ENCODE data around the gene RPL7A.
"Not testable (repeated sequence)": the region's sequence is repeated elsewhere in the genome, so short reads cannot be mapped to it uniquely, and the experiment has no call there.

RPL7A gene

DNA sequence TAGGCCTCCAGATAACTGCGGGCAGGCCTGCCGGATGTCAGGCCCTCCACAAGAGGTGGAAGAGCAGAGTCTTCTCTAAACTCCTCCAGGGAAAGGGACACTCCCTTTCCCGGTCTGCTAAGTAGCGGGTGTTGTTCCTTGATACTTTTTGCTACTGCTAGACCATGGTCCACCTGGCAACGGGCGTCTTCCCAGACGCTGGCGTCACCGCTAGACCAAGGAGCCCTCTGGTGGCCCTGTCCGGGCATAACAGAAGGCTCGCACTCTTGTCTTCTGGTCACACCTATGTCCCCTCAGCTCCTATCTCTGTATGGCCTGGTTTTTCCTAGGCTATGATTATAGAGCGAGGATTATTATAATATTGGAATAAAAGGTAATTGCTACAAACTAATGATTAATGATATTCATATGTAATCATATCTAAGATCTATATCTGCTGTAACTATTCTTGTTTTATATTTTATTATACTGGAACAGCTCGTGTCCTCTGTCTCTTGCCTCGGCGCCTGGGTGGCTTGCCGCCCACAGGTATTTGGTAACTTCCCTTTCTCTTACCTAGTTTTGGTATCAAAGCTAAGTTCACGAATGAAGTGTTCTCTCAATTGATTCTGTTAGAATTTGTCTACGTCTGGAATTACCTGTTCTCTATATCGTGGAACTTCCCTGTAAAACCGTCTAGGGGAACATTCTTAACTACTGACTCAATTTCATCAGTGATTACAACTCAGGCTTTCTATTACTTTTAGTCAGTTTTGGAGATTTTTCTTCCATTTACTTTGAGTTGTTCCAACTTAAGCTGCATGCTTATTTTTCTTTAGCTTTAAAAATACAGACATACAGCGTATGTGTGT is 18.5 kb upstream of the RPL7A start:
- DNase-seq = not testable (repeated sequence)

DNA sequence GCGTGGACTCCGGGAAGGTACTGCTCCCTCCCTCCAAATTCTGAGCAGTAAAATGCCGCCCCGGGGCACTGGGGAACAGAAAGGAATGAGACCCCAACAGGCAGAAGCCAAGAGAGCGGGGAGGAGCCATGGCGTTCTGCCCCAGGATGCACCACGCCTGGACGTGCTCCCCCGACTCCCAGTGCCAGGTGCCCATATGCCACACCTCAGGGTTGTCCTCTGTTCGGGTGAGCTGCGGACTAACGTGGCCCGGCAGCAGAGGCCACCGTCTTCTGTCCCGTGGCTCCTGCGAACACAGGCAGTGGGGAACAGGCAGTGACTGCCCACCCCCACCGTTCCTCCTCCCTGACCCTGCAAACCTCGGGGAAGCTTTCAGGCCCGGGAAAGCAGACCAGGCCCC is 16.8 kb upstream of the RPL7A start:
- no peak for DNase-seq

DNA sequence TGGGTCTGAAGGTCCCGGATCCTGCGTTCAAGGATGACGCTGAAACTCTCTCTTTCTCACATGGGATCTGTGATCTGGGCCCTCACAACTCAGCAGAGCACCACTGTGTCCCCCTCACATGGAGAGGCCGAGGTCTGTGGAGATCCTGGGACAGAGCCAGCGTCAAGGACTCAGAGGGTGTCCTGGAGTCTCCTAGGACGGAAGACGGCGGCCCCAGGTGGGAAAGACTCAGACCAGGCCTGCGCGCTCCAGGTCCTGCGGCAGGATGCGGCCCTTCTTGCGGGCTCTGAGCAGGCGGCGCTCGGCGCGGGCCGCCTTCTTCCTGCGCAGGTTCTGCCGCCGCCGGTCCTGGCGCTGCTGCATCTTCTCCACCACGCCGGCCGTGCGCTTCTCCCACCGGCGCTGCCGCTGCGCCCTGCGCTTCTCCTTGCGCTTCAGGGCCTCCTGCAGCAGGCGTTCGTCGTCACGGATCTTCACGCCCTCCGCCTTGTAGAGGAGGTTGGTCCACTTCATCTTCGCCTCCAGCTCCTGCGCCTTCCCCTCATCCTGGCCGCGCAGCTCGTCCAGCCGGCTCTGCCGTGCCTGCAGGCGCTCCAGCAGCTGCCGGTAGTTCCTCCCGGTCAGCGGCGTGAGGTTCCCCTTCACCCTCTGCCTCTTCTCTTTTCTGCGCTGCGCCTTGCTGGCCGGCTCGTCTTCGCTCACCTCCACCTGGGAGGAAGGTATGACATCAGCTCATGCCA is 16.2 kb upstream of the RPL7A start:
- DNase-seq = no peak

DNA sequence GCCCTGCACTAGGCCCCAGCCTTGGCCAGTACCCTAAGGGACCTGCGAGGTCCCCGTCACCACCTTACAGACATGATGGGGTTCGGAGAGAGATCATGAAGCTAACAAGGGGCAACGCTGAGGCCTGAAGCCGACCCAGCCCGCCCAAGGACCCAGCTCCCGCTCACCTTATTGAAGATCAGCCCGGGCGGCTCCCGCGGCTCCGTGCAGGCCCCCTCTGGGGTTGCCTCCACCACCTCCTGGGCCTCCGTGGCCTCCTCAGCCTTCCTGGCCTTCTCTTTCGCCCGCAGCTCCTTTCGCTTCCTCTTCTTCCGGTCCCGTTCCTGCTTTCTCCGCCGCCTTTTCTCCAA is 15.7 kb upstream of the RPL7A start:
- no peak for DNase-seq

DNA sequence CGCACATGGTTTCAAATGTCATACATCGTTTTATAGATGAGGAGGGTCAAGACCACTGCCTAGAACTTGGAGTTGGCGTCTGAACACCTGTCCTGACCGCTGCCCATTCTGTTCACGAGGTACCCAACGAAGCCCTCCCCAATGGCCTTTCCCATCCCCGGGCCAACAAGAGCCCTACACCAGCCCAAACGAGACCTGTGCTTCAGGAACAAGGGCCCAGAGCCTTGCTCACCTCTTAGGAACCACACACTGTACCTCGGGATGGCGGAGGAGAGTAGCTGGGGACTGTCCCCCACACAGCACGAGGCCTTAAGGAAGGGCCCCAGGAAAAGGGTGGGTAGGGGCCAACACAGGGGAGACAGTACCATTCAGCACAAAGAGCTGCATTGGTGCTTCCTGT is 15.0 kb upstream of the RPL7A start:
- no peak for DNase-seq

DNA sequence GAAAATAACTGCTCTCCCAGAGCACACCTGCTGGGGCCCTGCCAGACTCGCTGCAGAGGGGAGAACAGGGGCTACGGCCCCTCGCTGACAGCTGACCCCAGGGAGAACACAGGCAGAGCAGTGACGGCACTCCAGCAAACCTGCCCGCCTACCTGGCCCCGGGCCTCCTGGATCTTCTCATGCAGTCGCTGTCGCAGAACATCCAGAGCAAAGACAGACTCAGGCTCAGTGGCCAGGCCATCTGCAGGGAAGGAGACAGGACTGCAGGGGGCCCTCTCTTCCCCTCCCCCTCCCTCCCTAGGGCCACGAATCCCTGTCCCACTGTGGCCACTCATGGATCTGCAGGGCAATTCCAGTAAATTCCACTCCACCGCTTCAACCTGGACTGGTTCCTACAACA is 14.5 kb upstream of the RPL7A start:
- DNase-seq = no peak

DNA sequence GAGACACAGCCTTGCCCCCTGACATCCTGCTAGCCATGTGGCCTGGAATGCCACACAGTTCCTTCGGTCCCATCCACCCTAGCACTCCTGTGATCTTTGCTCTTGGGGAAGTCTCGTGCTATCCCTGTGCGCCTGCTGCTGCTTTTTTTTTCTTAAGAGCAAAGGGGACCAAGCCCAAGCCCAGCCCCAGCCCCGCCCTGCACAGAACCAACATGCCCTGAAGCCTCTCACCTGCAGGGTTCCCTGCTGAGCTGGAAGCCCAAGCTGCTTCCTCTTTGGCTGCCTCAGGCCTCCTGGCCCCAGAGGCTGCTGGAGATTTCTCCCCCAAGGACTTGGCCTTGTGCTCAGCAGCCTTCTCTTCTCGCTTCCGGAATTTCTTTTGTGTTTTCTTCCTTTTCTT is 13.9 kb upstream of the RPL7A start:
- DNase-seq = no peak

DNA sequence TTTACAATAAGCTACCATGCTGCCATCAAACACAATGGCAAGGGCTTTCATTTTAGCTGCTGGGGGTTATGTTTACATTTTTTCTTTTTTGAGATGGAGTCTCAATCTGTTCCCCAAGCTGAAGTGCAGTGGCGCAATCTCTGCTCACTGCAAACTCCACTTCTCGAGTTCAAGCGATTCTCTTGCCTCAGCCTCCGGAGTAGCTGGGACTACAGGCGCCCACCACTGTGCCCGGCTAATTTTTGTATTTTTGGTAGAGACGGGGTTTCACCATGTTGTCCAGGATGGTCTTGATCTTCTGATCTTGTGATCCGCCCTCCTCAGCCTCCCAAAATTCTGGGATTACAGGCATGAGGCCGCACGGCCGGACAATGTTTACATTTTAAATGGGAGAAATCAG is 13.1 kb upstream of the RPL7A start:
- DNase-seq = not testable (repeated sequence)

DNA sequence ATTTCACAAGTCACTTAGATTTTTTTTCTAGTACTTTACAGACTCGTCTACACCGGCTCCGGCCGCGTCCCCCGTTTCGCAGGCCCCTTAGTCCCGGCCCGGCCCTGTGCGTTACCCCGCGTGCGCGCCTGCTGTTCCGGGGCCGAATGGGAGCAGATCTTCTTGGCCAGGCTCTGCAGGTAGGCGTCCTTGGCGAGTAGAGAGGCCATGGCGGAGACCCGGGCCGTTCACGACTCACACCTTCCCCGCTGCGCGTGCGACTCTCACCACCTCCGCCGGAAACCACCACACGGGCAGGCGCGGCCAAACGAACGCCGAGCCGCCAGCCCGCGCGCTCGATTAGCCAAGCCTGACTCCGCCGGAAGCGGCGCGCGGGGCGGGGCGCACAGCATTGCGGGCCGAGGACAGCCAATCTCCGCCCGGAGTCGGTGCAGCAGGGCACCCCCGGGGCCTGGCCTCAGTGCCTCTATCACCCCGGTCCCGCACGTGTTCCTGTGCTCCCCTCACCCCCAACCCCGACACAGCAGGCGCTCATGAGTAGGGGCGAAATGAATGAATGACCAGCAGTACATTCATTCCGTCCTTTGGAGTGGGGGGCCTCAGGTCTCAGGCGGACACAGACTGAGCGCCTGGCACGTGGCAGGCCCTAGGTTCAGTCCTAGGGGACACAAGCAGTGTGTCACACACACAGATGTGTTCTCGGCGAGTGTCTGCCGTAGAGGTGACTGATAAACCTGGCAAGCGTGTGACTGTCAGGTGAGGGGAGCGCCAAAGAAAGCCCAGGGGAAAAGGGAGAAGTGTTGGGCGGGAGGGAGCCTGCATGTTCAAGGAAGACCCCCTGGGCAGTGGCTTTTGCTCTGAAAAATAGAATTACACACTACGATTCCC is 11.8 kb upstream of the RPL7A start, which contains the start of gene SURF6:
SURF6 (minus strand) TSS at position 265 of the 888 bp plus-strand sequence; CDS start at position 209, 56 bp downstream.
- peak; percentile 68 for DNase-seq

DNA sequence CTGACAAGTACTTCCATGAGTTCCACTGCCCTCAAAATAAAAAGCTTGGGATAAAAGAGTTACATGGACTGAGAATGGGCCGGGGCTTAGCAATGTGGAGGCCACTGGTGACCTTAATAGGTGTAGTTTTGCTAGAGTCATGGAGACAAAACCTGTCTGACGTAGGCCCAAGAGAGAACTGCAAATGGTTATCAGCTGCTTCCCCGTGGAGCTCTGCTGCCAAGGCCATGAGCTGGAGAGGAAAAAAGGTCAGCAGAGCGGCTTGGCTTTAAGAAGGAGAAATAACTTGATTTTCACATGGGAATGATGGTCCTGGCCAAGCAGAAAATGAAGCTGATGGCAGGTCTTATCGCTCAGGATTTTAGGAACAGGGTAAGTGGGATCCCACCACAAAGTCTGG is 8.4 kb upstream of the RPL7A start:
- DNase-seq = no peak

DNA sequence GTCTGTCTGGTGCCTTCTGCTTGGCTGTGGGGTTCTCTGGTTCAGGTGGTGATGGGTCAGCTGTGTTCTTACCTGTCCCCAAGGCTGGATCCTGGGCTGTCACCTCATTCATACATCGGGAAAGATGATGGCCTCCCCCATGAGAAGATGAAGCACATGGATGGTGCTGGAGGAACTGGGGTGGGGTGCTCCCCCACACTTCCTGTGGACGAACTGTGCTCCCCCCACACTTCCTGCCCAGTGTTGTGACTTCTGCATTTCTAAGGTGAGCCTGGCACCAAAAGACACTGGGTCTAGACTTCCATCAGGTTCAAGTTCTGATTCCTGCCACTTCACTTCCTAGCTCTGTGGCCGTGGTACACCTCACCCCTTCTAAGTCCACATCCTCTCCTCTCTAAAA is 7.8 kb upstream of the RPL7A start:
- no peak for DNase-seq

DNA sequence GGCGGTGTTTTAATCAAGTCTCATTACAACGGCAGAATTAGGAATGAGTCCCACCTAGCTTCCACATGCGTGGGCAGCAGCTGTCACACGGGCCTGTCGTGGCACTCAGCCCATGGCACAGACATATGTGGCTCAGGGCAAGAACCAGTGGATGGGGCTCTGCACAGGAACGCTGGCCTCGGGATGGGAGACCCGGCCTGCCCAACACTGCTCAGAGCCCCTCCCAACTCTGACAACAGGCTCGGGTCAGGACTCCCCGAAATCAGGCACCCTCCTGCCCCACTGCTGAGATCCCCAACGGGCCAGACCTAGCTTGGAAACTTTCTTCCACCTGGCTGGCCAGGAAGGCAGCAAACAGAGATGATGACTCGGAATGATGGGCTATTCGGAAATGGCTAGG is 7.1 kb upstream of the RPL7A start:
- DNase-seq = no peak

DNA sequence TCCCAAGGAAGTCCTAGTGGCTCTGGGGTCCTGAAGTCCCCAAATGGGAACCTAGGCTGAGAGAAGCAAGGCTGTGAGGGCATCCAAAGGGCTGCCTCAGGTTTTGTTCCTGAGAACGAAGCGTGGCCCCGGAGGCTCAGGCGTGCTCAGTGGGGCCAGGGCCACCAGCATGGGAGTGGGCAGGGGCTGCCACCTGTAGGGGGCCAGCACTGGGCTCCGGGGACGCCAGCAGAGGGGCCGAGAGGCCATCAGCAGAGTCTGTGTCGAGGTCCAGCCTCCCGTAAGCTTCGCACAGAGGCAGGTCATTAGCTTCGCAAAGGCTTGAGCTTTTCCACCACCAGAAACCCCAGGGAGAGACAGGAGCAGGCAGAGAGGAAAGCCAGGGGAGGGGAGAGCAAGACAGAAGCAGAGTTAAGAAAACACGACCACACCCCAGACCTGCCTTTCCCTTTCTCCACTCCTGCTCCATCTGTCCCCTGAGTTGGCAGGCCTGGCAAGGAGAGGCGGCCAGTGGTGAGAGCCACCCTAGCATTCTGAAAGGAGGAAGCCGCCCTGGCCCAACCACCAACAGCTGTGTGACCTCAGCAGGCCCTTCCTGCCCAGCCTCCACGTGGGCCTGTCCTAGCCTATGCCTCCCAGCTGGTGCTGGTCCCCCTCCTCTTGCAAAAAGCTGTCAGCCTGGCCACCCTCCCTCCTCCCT is 6.5 kb upstream of the RPL7A start:
- DNase-seq = no peak

DNA sequence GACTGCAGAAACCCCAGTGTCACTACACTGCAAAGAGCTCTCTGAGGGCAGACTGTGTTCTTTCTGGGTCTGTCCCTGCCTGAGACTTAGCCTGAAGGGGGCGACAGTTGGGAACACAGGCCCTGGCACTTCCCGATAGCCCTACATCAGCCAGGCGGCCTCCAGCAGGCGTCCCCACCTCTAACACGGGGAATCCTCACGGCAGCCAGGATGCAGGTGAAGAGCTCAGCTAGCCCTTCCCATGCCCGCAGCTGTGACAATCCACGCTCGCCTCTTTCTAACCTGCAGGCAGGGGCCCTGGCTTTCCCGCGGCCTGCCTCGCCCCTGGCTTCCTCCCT is 6.0 kb upstream of the RPL7A start:
- no peak for DNase-seq

DNA sequence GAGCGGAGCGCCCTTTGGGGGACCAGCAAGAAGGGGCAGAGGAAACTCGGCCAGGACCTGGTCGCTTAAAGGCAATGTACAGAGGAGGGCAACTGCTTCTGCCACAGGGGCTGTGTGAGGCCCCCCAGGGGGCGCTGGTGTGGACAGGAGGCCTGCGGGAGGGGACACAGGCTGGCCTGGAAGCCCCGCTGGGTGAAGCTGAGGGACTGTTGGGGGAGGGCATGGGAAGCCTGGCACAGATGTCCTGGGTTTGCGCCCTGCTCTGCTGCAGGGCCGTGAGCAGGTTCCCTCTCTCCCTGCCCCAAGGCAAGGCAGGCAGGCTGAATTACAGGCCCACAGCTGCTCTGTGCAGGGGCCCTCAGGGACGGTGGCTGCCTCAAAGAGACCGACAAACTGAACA is 5.4 kb upstream of the RPL7A start:
- DNase-seq = peak; percentile 31

DNA sequence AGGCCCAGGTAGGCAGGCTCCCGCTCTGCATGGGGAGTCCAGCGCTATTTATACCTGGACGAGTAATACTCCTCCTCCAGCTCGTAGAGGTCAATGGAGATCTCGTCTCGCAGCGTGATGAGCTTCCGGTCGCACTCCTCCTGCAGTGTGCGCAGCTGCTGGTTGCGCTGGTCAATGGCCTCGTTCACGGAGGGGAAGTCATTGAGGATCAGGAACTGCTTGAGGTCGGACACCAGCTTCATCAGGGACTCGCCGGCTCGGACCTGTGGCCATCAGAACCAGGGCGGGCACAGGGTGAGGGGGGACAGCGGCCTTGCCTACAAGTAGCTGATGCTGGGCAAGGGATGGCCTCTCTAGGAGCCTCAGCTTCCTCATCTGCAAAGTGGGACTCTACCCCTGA is 3.9 kb upstream of the RPL7A start:
- no peak for DNase-seq

DNA sequence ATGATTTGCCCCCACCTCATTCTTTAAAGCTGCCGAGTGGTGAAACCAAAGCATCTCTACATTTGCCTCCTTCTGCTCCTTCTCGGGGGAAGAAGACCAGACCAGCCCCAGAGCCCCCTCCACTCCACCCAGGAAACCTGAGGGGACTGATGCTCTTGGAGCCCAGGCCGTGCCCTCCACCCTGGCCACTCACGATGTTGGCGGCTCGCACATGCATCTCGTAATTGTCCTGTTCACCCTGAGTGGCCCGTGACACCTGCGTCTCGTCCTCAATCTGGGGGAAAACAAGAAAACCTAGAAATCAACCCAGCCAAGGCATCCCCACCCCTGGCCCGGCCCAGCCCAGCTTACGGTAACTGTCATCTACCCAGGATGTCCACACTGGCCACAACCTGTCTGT is 3.0 kb upstream of the RPL7A start:
- DNase-seq = no peak

DNA sequence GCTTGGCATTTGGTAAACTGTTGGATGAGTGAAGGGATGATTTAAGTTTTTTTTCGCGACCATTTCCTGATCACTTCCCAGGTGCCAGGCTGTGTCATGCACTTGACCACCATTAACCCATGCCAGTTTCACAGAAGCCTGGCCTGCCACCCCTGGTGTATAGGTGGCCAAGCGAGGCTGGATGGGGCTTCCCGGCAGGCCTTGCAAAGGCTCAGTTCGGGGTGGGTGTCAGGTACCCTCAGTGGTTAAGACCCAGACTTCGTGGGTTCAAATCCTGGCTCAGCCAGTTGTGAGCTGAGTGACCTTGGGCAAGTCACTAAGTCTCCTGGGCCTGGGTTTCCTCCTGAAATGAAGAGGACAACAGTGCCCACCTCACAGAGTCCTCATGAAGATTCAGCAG is 2.4 kb upstream of the RPL7A start:
- DNase-seq = no peak

DNA sequence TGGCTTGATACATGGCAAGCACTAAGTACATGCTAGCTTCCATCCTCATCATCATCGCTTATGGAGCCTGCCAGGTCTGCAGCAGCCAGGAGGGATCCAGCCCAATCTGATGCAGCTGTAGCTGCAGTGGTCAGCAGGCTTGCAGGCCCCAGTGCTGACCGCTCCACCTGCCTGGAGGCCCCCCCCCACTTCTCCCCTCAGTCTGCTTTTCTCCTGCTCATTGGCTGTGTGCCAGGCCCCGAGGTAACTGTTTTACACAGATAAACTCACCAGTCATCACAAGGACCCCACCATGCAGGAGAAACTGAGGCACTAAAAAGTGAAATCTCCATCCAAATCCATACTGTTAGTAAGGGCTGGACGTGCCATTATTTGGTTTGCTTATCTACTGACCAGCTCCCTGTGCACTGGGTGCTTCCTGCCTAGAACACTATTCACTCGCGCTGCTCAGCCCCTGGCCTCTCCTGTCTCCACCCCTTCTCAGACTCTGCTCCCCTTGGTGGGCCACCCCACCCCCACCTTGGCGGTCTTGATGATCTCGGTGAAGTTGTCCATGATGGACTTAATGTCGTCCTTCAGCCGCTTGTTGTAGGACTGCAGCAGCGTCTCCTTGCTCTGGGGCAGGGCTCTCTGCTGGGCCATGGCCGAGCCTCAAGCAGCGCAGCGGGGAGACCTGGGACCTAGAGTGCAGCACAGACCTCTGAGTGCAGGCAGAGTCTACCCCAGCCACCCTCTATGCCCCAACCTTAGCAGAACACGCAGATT is 1.8 kb upstream of the RPL7A start:
- no peak for DNase-seq

DNA sequence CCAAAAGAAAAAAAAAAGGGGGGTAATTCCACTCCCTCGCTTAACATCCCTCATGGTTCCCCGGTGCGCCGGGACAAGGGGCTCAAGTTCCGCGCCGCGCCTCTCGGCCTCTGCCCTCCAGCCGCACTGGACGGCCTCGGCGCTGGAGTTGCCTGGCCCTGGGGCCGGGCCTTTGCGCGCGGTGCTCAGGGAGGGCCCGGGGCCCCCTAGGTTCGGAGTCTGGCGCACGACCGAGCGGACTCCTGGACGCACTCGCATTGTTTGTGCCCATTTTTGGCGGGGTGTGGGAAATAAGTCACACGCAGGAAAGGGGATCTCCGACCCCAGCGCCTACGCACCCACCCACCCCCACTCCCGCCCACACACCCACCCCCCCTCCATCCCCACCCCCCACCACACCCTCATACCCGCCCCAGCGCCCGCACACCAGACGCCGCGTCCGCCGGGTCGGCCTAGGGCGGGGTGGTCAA is 468 bp upstream of the RPL7A start:
- DNase-seq = no peak

DNA sequence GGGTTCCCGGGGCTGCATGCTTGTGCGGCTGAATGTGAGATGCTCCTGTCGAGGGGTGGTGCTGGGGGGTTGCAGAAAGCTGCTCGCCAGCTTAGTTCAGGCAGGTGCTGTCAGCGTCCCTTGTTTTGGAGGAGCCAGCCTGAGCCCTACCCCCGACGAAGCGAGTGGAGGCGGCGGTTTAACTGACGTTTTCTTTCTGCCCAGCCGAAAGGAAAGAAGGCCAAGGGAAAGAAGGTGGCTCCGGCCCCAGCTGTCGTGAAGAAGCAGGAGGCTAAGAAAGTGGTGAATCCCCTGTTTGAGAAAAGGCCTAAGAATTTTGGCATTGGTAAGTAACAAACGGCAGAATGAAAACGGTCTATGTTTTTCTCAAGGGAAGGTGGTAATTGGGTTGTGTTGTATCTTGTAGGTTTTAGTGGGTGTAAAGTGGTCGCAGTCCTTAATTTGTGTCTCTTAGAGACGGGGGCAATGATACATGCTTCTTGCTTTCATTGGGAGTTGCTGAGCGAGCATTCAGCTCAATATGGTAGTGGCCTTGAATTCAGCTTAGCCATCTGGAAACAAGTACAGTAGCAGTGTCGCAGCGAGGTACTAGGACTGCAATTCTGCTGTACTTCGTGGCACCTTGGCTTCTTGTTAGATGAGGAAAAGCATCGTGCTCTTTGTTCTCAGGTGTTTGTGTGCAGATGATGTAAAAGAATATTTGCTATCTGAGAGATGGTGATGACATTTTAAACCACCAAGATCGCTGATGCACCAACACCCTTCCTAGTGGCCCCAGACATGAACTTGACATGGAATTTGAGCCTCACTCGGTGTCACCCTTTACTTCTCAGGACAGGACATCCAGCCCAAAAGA is 928 bp downstream of the RPL7A start:
- DNase-seq = no peak

All from DMS 273 treated with DMSO at 0.1 percent for 48 hours (cell line).